Right hindlimb (tissue), 1 donor: Measurements from ENCODE around the gene BRD1.

ENCODE experiments used
- DNase-seq: peaks from one replicate; pipeline ENCODE4 v3.0.0-alpha.2; 2018

BRD1 gene

DNA sequence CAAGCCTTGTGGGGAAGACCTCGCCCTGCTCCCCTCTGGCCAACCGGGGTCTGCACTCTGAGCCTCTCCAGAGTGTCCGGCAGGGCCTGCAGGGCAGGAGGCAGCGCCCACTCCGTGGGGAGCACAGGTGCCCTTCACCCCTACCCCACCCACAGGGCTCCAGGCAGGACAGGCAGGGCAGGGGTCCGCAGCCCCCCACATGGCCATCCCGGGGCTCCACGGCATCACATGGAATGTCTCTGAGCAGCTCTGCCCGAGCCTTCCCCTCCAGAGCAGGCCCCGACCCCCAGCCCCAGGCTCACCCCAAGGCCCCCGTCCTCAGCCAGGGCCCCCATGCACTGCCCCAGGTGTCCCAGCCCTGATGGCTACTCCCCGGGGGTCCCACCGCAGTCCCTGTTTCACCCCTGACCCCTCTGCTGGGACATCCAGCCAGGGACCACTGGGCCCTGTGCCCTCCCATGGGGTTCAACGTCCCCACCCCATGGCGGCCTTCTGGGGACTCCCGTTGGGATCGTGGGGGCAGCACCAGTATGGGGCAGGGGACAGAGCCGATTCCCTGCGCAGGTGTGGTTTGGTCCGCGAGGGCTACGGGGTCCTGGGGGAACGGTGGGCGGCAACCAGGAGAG lies 77.7 kb downstream of the BRD1 start:
- no peak for DNase-seq

DNA sequence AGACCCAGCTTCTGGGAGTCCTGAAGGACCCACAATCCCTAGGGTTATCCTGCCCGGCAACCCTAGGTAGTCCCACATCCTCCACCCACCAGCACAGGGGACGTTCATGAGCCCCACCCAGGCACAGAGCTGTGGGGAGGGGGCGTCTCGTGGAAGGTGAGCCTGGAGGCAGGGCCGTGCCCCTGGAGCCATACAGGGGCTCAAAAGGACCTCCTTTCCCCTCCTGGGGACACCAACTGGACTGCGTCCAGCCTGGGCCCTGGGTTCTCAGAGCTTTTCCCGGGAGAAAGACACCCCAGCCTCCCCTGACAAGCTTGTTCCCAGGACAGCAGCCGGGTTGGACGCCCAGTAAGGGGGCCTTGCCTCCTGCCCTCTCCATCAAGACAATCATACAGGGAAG lies 78.4 kb downstream of the BRD1 start:
- no peak for DNase-seq

GRCh38 chr22:49748514-49748913 lies 79.2 kb downstream of the BRD1 start:
- DNase-seq, result no peak

DNA sequence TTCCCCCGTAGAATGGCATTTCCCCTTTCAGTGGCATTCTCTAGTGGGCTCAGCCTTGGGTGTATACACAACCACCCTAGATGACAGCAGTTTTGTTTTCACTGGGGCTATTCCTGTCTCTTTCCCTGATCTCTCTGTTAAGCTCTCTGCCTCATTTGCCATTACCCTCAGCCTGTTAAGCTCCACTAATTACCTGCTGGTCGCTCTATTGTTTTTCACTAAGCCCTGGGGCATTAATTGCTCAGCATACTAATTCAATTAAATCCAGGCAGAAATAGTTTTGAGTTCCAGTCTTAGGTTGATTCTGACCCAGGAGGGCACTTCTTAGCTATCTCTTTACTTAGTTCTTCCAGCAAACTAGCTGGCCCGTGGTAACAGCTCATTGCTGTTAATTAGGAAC lies 80.0 kb downstream of the BRD1 start:
- DNase-seq, result no peak

GRCh38 chr22:49747130-49747529 lies 80.5 kb downstream of the BRD1 start:
- DNase-seq, result no peak

DNA sequence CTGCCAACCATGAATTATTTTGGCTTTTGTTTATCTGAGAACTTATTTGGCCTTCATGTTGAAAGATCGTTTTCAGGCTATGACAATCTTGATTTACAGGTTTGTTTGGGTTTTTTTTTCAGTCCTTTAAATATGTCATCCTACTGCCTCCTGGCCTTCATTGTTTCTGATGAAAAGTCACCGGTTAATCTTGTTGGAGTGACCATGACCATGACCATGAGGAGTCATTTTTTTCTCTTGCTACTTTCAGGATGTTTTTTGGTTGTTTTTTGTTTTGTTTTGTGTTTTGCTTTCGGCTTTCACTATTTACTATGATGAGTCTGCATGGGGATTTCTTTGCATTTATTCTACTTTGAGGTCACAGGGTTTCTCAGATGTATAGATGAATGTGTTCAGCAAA lies 81.6 kb downstream of the BRD1 start:
- no peak for DNase-seq

DNA sequence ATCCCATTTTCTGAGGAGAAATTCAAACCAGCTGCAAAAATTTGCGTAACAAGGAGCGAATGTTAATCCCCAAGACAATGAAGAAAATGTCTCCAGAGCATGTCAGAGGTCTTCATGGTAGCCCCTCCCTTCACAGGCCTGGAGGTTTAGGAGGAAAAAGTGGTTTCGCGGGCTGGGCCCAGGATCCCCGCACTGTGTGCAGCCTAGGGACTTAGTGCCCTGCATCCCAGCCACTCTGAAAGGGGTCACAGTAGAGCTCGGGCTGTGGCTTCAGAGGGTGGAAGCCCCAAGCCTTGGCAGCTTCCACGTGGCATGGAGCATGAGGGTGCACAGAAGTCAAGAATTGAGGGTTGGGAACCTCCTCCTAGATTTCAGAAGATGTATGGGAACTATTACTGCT lies 87.4 kb downstream of the BRD1 start:
- no peak for DNase-seq

- no peak for DNase-seq
Measured at GRCh38 chr22:49739138-49739537, 88.5 kb downstream of the BRD1 start.

DNA sequence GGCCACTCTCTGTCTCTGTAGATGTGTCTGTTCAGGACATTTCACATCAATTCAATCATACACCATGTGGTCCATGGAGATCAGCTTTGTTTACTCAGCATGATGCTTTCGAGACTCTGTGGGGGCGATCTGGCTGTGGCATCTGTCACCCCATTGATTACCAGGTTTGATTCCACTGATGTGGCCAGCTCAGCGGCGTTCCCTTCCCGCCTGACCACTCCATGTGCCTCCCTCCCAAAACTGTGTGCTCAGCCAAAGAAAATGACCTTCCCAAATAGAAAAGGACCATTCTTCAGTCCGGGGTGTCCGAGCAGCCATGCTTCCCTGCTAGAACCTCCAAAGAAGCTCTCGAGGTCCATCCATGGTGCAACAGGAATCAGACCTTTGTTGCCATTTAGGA lies 89.1 kb downstream of the BRD1 start:
- DNase-seq, result no peak

DNA sequence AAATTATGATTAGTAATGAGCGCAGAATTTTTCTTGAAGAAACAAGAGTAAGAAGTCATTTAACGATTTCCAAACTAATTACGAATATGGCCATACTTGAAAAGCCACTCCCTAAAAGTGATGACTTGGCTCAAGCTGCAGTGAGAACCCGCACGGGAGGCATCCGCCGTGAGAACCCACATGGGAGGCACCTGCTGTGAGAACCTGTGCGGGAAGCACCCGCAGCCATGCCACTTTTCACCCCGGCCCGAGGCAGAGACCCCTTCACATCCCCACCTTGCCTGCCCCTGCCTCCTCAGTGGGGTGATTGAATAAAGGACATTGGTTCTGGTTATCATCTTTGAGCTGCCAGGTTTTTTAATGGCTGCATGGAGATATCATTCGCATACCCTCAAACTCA lies 89.7 kb downstream of the BRD1 start:
- DNase-seq, result no peak

GRCh38 chr22:49737101-49737551 lies 90.5 kb downstream of the BRD1 start:
- no peak for DNase-seq

DNA sequence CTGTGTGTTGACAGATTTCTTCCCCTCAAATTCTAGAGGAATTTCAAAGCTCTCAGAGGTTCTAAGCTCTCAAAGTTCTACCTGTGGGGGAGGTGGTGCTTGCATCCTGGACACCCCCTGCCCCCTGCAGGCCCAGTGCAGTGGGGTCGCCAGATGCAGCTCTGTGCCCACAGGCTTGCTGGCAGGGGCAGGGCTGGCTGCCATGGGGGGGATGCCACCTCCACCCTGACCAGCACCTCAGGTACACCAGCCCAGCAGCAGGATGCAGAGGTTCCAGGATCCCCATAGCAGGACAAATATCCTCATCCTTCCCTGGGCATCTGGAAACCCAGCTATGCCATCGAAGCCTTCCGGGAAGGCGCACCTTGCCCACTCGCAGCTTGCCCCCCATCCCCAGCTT lies 91.1 kb downstream of the BRD1 start:
- DNase-seq, result no peak

- no peak for DNase-seq
Measured at GRCh38 chr22:49735901-49736421, 91.7 kb downstream of the BRD1 start.

- no peak for DNase-seq
Measured at GRCh38 chr22:49735411-49735900, 92.2 kb downstream of the BRD1 start.

DNA sequence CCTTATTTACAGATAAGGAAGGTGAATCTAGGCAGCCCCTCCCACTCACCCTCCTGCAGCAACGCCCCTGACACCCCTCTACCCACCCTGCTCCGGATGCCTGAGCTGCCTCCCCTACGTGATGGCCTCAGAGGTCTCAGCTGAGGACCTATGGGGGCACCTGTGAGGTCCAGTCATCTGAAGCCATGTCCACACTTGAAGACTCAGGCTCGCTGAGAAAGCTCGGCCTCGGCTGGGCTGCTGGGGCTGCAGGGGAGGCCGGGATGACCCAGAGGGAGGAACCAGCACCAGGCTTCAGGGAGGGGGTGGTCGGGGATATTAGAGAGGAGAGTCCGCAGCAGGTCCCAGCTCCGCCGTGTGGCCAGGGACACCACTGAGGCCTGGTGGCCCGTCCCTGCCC lies 92.8 kb downstream of the BRD1 start:
- DNase-seq, result no peak

GRCh38 chr22:49734390-49734789 lies 93.3 kb downstream of the BRD1 start:
- no peak for DNase-seq

DNA sequence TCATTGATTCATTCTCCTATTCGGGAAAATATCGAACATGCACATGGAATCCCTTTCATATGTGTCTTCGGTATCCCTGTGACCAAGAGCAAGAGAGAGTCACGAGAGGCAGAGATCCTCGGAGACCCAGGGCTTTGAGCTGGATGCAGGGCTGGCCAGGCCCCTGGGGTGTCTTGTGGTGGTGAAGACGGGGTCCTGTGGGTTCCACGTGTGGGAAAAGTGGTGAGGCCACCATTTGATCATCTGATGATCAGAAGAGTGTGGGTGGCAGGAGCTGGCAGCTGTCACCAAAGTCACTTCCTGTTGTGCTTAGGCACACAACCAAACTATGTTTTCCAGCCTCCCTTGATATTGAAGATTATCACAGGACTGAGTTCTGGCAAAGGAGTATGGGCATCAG lies 94.0 kb downstream of the BRD1 start:
- no peak for DNase-seq

GRCh38 chr22:49730656-49731055 lies 97.0 kb downstream of the BRD1 start:
- no peak for DNase-seq

GRCh38 chr22:49728570-49729271 lies 99.0 kb downstream of the BRD1 start:
- no peak for DNase-seq

GRCh38 chr22:49727881-49728569 lies 99.6 kb downstream of the BRD1 start:
- no peak for DNase-seq

DNA sequence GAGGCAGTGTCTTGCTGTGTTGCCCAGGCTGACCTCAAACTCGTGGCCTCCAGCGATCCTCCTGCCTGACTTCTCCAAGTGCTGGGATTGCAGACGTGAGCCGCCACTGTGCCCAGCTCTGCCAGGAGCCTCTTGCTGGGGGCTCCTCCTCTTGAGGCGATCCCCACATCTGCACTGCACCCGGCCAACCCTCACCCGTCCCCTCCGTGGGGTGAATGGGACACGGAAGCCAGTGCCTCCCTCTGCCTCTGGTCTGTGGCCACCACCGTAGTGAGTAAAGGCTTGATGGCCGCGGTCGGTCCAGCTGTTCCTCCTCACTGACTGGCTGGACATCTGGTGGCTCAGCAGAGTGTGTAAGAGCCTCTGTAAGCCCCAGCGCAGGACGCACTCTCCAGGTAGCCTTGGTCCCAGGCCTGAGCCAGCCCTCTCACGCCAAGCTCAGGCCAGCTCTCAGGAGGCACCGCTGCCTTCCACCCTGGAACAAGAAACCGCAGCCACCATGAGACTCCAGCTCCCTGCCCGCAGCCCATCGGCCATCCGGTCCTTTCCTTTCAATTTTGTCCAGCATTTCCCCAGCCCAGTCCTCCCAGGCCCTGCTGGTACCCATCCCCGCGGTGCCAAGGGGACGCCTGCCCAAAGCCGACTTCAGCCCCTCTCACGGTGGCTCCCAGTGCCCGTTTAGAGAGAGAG lies 100.3 kb downstream of the BRD1 start:
- DNase-seq, result no peak

DNA sequence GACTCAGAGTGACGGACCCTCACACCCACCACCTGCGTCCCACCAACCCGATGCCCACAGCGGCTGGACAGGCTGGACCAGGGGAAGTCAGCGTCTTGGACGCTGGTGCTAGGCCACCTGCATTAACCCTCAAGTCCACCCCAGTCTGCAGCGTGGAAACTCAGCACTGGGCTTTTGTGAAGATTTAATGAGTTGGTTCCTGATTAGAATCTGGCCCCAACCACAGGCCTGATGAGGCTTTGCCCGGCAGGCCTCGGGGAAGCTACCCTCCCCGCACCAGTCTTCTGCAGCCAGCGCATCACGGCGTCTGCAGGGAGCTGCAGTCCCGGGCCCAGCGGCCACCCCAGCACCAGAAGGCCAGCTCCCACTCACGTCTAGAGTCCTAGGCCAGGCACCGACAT lies 101.0 kb downstream of the BRD1 start:
- no peak for DNase-seq

DNA sequence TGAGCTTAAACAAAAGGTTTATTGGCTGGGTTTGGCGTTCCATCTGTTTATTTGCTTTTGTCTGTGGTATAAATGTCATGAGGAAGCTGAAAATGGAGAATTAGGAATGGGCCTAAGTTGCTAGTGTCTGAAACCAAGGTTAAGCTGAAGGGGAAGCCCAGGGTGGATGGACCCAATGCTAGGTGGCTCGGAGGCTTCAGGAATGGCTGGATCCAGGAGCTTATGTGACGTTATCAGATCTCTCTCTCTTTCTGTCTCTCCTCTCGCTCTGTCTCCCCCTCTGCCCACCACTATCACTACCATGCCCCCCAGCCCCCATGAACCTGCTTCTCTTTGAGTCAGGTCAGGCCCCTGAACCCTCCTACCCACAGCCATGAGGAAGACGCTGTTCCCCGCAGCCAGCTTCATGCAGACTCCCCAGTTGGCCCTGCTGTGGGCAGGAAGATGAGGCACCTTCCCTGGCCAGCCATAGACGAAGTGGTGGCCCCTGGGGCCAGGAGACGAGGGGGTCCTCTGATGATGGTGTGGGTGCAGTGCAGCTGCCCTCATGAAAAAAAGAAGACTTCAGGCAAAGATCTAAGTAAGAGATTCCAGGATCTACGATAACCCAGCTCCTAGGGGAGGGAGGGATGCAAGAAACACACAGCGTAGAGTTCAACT lies 101.5 kb downstream of the BRD1 start:
- no peak for DNase-seq
